Right renal pelvis (tissue), 4 donors: Measurements from ENCODE around the gene C8B. TPM values are rescaled to one million over a fixed set of nuclear protein-coding genes. Genes with fewer than 3 reads are reported as not detected.

ENCODE experiments used
- DNase-seq, 4 donors: peaks; one replicate each; pipeline ENCODE4 v3.0.0-alpha.2; 2013; ENCODE audit warnings: low read depth in 4 of 4, low spot score in 3 of 4, missing footprints in 1 of 4
- polyA plus RNA-seq, 4 donors: library from polyadenylated mRNA; unstranded; fragments of 120-200 nt; gene quantifications; one replicate each; pipeline ENCODE4 v1.2.1, GENCODE V29; 2013; ENCODE audit not compliant: insufficient read length in 4 of 4

Gene C8B
- polyA plus RNA-seq, 4 donors: 0.03 TPM; not detected in 3

DNA sequence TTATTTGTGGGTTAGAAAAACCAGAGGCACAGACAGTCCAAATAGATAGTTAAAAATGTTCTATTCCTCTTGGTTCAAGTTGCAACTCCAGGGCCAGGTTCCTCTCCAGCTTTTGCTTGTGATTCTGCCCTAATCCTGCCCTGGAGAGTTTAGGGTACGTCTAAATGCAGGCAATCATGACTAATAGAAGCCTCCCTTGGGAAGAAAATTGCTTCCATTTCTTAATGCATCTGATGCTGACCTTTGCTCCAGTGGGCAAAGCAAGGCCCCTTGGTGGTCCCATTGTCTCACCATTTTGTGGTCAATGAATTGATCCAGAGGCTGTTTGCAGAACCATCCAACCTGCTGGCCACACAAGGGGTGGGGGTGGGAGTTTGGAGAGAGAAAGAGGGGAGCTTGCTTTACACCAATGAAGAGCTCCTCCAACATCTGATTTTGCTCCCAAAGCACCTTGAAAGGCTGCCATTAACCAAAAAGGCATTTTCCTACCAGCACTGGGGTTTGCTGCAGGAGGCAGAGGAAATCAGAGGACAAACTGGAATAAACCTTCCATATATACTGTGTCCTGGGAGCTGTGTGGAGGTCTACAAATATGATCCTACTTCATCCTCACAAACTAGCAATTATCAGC lies 31.3 kb downstream of the C8B start:
- no peak for DNase-seq

GRCh38 chr1:56933606-56934005 lies 32.2 kb downstream of the C8B start:
- DNase-seq: no peak

DNA sequence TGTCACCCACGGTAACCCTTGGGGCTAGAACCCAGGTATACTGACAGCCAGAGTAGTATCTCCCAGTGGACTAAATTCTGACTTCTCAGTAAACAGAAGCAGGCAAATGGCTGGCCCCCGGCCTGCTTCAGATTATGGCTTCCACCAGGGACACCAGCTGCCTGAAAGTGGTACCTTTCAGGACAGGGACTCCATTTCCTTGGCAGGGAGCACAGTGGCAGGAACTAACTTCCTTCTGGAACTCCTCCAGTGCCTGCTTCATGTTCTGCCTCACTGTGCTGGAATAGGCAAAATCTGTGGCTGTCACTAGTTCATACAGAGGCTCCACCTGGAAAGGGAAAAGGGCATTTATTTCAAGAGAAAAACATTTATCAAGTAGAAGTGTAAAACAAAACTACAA lies 32.7 kb downstream of the C8B start:
- DNase-seq: no peak

DNA sequence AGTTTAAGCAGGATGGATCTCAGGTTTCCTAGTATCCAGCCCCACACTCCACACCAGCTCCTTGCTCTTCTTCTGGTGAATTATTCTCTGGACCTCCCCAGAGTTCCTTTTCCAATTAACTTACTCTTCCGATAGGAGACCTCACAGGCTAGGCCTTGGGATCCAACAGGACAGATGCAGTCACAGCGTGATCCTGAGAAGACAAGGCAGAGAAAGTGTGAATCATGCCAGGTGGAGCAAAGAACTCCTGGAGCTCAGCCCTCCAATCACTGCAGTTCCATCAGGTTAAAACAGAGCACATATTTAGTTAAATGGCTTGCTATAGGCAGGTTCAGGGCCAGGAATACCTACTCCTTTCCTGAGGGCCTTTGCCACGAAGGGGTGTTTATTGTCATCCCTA lies 34.1 kb downstream of the C8B start:
- no peak for DNase-seq

DNA sequence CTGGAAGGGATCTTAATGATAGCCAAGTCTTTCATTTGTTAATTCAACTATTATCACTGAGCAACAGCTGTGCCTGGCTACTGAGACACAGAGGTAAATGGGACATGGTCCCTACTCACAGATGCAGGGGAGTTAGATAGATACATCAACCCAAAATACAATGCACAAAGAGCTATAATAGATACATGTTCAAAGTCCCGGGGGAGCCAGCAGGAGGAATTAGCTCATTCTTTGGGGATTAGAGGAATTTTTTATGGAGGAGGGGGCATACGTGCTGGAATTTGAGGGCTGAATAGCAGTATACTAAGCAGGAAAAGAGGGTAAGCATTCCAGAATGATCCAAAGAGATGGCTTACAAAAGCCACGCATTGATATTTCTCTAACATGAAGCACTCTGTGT lies 34.6 kb downstream of the C8B start:
- DNase-seq: no peak

- no peak for DNase-seq
Measured at GRCh38 chr1:56929492-56929891, 36.3 kb downstream of the C8B start.

DNA sequence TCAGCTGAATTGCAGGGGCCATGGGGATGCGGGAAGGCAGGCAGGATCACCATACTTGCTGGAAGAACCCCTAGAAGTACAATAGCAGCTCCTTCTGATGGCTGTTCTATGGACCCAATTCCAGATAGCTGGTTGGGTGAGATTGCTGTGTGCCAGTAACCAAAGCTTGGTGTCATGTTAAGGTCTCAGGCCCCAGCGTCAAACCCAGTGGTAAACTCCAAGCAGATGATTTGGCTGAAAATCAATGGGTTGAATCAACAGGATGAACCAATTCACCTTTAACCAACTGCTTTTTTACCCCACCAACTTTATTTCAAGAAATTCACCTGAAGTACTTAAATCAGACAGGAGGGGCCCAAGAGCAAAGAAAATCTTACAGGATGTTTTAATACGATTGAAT lies 37.8 kb downstream of the C8B start:
- no peak for DNase-seq

- no peak for DNase-seq
Measured at GRCh38 chr1:56927171-56927570, 38.6 kb downstream of the C8B start.

- no peak for DNase-seq
Measured at GRCh38 chr1:56925193-56925592, 40.6 kb downstream of the C8B start.

DNA sequence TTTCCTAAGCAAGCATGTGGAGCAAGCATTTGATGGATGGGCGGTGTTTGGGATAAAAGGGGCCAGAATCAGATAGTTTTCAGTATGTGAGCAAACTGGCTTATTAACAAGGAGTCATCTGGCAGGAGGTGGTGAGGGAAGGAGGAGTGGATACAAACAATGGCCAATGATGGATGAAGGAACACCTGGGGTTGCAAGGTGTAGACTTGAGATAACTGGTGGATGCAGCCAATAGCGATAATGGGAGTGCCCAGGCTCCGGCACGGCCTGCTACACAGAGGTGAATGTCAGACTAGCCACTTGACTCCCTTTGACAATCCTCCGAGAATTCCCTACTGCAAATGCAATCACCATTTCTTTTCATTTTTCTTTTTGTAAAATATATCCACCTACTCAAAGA lies 41.7 kb downstream of the C8B start:
- no peak for DNase-seq

GRCh38 chr1:56923201-56923600 lies 42.6 kb downstream of the C8B start:
- peak in 1 of 4 donors; percentile 41 for DNase-seq

DNA sequence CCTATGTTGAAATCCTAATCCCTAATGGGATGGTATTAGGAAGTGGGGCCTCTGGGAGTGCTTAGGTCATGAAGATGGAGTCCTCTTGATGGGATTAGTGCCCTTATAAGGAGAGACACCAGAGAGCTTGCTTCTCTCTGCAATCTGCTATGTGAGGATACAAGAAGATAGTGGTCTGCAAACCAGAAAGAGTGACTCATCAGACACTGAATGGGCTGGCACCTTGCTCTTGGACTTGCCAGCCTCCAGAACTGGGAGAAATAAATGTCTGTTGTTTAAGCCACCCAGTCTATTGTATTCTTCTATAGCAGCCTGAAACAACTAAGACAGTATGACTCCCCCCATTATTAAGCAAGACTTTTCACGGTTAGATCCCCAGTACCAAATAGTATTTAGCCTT lies 43.3 kb downstream of the C8B start:
- DNase-seq: no peak

DNA sequence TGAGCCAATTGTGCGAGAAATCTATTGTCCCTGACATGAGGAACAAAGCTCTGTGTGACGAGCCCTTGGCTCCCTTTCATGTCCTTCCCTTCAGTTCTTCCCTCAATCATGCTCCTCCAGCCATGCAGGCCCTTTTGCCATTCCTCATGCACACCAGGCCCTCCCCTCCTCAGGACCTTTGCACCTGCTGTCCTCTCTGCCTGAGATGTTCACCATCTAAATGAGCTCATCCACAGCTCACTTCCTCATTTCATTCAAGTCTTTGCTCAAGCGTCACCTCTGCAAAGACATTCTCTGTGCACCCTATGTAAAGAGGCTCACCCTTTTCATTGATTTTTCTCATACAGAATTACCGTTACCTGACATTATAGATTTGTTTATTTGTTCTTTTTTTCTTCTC lies 43.7 kb downstream of the C8B start:
- DNase-seq: no peak

GRCh38 chr1:56921479-56921878 lies 44.3 kb downstream of the C8B start:
- DNase-seq: no peak

GRCh38 chr1:56920591-56921001 lies 45.2 kb downstream of the C8B start:
- no peak for DNase-seq

DNA sequence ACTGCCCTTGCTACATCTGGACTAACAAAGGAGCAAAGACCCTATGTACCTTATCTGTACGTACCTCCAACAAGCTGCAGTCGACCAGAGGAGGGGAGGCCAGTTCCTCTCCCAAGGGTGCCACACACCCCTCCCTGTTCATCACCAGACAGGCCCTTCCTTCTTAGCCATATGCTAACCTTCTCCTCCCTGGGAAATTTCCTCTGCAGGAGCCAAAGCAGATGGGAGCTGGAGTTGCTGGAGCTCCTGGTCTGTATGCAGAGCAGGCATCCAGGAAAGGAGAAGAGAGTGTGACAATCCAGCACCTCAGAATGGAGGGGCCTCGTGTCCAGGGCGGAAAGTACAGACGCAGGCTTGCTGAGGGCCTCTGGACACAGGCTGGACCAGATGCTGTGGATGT lies 48.5 kb downstream of the C8B start:
- DNase-seq: no peak

- DNase-seq: no peak
Measured at GRCh38 chr1:56916630-56917029, 49.2 kb downstream of the C8B start.

- no peak for DNase-seq
Measured at GRCh38 chr1:56915960-56916359, 49.9 kb downstream of the C8B start.

DNA sequence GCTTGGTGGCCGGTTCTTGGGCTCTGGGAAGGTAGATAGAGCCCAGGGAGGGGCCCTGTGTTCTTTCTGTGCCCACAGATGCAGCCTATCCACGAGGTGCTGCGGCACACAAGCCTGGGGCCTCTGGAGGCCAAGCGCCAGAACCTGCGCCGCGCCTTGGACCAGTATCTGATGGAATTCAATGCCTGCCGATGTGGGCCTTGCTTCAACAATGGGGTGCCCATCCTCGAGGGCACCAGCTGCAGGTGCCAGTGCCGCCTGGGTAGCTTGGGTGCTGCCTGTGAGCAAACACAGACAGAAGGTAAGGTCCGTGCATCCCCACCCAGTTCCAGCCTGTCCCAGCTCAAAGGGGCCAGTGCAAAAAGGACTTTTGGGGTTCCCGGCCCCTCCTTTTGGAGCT lies 53.5 kb downstream of the C8B start:
- no peak for DNase-seq

GRCh38 chr1:56911098-56911938 lies 54.5 kb downstream of the C8B start:
- DNase-seq: no peak

DNA sequence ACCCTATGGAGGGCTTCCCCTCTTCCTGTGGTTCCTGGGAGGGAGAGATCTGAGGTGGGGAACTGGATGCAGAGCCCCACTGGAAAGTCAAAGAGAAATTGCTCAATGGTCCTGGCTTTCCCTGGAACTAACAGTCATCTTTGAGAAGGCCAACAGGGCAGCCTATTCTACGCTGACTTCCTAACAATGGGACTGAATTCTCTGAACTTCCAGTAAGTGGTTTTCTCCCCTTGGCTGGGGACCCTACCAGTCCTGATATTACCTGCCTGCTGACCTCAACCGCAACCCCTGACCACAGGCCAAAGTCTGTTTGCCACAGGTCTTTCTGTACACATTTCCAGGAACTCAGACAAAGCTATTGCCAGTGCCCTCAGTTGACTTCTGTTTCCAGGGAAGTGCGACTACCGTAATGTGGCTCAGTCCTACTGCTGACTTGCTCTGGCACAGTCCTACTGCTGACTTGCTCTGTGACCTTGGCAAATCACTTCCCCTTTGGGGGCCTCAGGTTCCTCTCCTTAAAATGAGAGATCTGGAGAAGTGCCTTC lies 55.3 kb downstream of the C8B start:
- no peak for DNase-seq

- DNase-seq: no peak
Measured at GRCh38 chr1:56908619-56909221, 57.1 kb downstream of the C8B start.
